ENCODE measurements around the gene ZNF697.
"Not testable (repeated sequence)": the region's sequence is repeated elsewhere in the genome, so short reads cannot be mapped to it uniquely, and the experiment has no call there.

The ZNF697 gene

GRCh38 chr1:119602169-119602568 lies 45.9 kb downstream of the ZNF697 start:
- DNase-seq (ENCODE audit: low spot score), result no peak

- no peak for DNase-seq (ENCODE audit: low spot score)
These were observed 47.1 kb downstream of the ZNF697 start for GRCh38 chr1:119600976-119601375.

- DNase-seq (ENCODE audit: low spot score), result no peak
These were observed 47.5 kb downstream of the ZNF697 start for GRCh38 chr1:119600561-119600960.

GRCh38 chr1:119595606-119596005 lies 52.5 kb downstream of the ZNF697 start:
- DNase-seq (ENCODE audit: low spot score), result no peak

GRCh38 chr1:119595168-119595567 lies 52.9 kb downstream of the ZNF697 start:
- DNase-seq (ENCODE audit: low spot score), result no peak

- no peak for DNase-seq (ENCODE audit: low spot score)
These were observed 53.7 kb downstream of the ZNF697 start for GRCh38 chr1:119594376-119594775.

GRCh38 chr1:119593805-119594204 lies 54.3 kb downstream of the ZNF697 start:
- no peak for DNase-seq (ENCODE audit: low spot score)

- DNase-seq (ENCODE audit: low spot score), result no peak
These were observed 57.7 kb downstream of the ZNF697 start for GRCh38 chr1:119590393-119590792.

- DNase-seq (ENCODE audit: low spot score), result no peak
These were observed 59.4 kb downstream of the ZNF697 start for GRCh38 chr1:119588621-119589020.

- DNase-seq (ENCODE audit: low spot score), result no peak
These were observed 60.7 kb downstream of the ZNF697 start for GRCh38 chr1:119587341-119587740.

GRCh38 chr1:119585801-119586200 lies 62.3 kb downstream of the ZNF697 start:
- not testable (repeated sequence) for DNase-seq (ENCODE audit: low spot score)

GRCh38 chr1:119582801-119583200 lies 65.3 kb downstream of the ZNF697 start:
- DNase-seq (ENCODE audit: low spot score), result peak; percentile 12

GRCh38 chr1:119581076-119581475 lies 67.0 kb downstream of the ZNF697 start:
- DNase-seq (ENCODE audit: low spot score), result not testable (repeated sequence)

GRCh38 chr1:119573886-119574285 lies 74.2 kb downstream of the ZNF697 start:
- no peak for DNase-seq (ENCODE audit: low spot score)

GRCh38 chr1:119569930-119570622 lies 78.0 kb downstream of the ZNF697 start:
- DNase-seq (ENCODE audit: low spot score), result not testable (repeated sequence)

All from activated CD4-positive, alpha-beta T cell treated with anti-CD3 and anti-CD28 coated beads, Interleukin-2, Interleukin-4, amounts not matched to agents 100 ng/mL and 50 ng/mL, durations not matched to agents 16 hours and 8 hours (primary cell).